ENCODE results near the gene ARID3B. TPM values are rescaled to one million over a fixed set of nuclear protein-coding genes. Genes with fewer than 3 reads are reported as not detected.

ARID3B gene
- total and polyA plus RNA-seq, 2 of the 13 experiments (the other 11 are each of a cell fraction or from before 2014, with no cell fraction given) = 5.3 to 12.8 TPM

DNA sequence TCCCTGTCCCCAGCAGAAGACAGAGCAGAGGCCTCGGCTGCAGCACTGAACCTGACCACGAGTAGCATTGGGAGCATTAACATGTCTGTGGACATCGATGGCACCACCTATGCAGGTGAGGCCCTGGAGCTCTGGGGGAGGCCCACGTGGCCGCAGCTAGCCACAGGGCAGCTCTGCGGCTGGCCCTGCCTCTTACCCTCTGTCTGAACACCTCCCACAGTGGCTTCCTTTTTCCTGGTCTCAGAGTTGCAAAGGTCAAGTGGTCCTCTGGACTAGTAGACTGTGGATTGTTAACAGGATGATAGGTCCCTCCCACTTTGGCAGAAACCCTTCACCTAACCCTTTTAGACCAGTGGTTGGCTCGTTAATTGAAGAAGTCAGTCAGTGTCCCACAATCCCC lies 52.1 kb downstream of the ARID3B start:
- Histone ChIP-seq H3K27ac (ENCODE audit: extremely low read length, insufficient read depth, low read length) (peak overlapping the region; percentile 11), H3K9me3 (ENCODE audit: low read length) (no peaks in the 10 kb centered on the region), H4K20me1 (ENCODE audit: insufficient read depth, low read length) (no peaks in the 10 kb centered on the region), H3K9ac (ENCODE audit: insufficient read depth, low read depth, low read length) (no peak overlapping the region), H3K4me3 (replicated peaks in 1 of 3; ENCODE audit: insufficient read depth in 1 of 3, low read depth in 2 of 3, low read length in 3 of 3) (no peak overlapping the region), H3K36me3 (replicated peaks in 1 of 2; ENCODE audit: control insufficient read depth in 1 of 2, insufficient read depth in 2 of 2, low read length in 2 of 2) (peaks cover 11 to 18% of the 10 kb centered on the region in 2 experiments; a peak in 3 of 5 replicates), H3K27me3 (ENCODE audit: control insufficient read depth in 1 of 2, insufficient read depth in 2 of 2, low read length in 2 of 2) (no peaks in the 10 kb centered on the region; a peak in 1 of 5 replicates), H3K79me2 (ENCODE audit: insufficient read depth, low read length) (no peaks in the 10 kb centered on the region), H3K4me2 (ENCODE audit: low read depth, low read length) (no peak overlapping the region), H2AFZ (ENCODE audit: low read length) (no peak overlapping the region), H3K4me1 (ENCODE audit: insufficient read depth, low read length) (peaks cover 22% of the 10 kb centered on the region)
- 40% methylated on average over 1 of the region's 7 CpGs for WGBS (ENCODE audit: low lambda C conversion rate)
- ChIA-PET CTCF (ENCODE audit: low intra/inter-chr PET ratio, low total read pairs) (no interaction called here), POLR2A (no interaction called here)
- no TSS peak for BruUV-seq (replicated peaks)
- intact Hi-C loops (cut with micrococcal nuclease; ENCODE audit: unreplicated experiment) (no loop called here), in situ Hi-C loops (cut with HindIII; ENCODE audit: extremely low pct_ligation_motif_present, low pct_unique_long_range_greater_than_20kb) (no loop called here)
- peak; percentile 39 for ATAC-seq
- DNase-seq (ENCODE audit: low spot score) = peak; percentile 32
- no peak for FAIRE-seq
- TF ChIP-seq TOPORS (CRISPR knock-in tag; IDR thresholded peaks at IDR 0.05) = no peak
- no peak for TF ChIP-seq ZNF761 (CRISPR knock-in tag; conservative IDR thresholded peaks at IDR 0.05)
- no peak for TF ChIP-seq ZNF367 (CRISPR knock-in tag; IDR thresholded peaks at IDR 0.05; ENCODE audit: borderline replicate concordance)
- TF ChIP-seq CHCHD3 (CRISPR knock-in tag; IDR thresholded peaks at IDR 0.05) = no peak
- no peak for TF ChIP-seq ZNF160 (CRISPR knock-in tag; IDR thresholded peaks at IDR 0.05)
- TF ChIP-seq, protein P1, sequence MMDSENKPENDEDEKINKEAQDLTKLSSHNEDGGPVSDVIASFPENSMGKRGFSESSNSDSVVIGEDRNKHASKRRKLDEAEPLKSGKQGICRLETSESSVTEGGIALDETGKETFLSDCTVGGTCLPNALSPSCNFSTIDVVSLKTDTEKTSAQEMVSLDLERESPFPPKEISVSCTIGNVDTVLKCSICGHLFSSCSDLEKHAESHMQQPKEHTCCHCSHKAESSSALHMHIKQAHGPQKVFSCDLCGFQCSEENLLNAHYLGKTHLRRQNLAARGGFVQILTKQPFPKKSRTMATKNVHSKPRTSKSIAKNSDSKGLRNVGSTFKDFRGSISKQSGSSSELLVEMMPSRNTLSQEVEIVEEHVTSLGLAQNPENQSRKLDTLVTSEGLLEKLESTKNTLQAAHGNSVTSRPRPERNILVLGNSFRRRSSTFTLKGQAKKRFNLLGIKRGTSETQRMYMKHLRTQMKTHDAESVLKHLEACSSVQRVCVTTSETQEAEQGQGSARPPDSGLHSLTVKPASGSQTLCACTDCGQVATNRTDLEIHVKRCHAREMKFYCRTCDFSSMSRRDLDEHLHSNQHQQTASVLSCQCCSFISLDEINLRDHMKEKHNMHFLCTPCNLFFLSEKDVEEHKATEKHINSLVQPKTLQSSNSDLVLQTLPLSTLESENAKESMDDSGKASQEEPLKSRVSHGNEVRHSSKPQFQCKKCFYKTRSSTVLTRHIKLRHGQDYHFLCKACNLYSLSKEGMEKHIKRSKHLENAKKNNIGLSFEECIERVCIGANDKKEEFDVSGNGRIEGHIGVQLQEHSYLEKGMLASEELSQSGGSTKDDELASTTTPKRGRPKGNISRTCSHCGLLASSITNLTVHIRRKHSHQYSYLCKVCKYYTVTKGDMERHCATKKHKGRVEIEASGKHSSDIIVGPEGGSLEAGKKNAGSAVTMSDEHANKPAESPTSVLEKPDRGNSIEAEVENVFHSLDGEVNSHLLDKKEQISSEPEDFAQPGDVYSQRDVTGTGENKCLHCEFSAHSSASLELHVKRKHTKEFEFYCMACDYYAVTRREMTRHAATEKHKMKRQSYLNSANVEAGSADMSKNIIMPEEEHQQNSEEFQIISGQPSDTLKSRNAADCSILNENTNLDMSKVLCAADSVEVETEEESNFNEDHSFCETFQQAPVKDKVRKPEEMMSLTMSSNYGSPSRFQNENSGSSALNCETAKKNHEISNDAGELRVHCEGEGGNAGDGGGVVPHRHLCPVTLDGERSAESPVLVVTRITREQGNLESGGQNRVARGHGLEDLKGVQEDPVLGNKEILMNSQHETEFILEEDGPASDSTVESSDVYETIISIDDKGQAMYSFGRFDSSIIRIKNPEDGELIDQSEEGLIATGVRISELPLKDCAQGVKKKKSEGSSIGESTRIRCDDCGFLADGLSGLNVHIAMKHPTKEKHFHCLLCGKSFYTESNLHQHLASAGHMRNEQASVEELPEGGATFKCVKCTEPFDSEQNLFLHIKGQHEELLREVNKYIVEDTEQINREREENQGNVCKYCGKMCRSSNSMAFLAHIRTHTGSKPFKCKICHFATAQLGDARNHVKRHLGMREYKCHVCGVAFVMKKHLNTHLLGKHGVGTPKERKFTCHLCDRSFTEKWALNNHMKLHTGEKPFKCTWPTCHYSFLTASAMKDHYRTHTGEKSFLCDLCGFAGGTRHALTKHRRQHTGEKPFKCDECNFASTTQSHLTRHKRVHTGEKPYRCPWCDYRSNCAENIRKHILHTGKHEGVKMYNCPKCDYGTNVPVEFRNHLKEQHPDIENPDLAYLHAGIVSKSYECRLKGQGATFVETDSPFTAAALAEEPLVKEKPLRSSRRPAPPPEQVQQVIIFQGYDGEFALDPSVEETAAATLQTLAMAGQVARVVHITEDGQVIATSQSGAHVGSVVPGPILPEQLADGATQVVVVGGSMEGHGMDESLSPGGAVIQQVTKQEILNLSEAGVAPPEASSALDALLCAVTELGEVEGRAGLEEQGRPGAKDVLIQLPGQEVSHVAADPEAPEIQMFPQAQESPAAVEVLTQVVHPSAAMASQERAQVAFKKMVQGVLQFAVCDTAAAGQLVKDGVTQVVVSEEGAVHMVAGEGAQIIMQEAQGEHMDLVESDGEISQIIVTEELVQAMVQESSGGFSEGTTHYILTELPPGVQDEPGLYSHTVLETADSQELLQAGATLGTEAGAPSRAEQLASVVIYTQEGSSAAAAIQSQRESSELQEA (CRISPR knock-in tag; IDR thresholded peaks at IDR 0.05; ENCODE audit: not compliant biosample characterization) = no peak
- TF ChIP-seq MAX (IDR thresholded peaks at IDR 0.05) = peak; percentile 50; the same call in 1 of the 2 replicates
- TF ChIP-seq, protein P2, sequence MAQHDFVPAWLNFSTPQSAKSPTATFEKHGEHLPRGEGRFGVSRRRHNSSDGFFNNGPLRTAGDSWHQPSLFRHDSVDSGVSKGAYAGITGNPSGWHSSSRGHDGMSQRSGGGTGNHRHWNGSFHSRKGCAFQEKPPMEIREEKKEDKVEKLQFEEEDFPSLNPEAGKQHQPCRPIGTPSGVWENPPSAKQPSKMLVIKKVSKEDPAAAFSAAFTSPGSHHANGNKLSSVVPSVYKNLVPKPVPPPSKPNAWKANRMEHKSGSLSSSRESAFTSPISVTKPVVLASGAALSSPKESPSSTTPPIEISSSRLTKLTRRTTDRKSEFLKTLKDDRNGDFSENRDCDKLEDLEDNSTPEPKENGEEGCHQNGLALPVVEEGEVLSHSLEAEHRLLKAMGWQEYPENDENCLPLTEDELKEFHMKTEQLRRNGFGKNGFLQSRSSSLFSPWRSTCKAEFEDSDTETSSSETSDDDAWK (CRISPR knock-in tag; IDR thresholded peaks at IDR 0.05) = no peak
- TF ChIP-seq JUNB (CRISPR knock-in tag; IDR thresholded peaks at IDR 0.05; ENCODE audit: borderline replicate concordance) = no peak
- TF ChIP-seq, protein P3, sequence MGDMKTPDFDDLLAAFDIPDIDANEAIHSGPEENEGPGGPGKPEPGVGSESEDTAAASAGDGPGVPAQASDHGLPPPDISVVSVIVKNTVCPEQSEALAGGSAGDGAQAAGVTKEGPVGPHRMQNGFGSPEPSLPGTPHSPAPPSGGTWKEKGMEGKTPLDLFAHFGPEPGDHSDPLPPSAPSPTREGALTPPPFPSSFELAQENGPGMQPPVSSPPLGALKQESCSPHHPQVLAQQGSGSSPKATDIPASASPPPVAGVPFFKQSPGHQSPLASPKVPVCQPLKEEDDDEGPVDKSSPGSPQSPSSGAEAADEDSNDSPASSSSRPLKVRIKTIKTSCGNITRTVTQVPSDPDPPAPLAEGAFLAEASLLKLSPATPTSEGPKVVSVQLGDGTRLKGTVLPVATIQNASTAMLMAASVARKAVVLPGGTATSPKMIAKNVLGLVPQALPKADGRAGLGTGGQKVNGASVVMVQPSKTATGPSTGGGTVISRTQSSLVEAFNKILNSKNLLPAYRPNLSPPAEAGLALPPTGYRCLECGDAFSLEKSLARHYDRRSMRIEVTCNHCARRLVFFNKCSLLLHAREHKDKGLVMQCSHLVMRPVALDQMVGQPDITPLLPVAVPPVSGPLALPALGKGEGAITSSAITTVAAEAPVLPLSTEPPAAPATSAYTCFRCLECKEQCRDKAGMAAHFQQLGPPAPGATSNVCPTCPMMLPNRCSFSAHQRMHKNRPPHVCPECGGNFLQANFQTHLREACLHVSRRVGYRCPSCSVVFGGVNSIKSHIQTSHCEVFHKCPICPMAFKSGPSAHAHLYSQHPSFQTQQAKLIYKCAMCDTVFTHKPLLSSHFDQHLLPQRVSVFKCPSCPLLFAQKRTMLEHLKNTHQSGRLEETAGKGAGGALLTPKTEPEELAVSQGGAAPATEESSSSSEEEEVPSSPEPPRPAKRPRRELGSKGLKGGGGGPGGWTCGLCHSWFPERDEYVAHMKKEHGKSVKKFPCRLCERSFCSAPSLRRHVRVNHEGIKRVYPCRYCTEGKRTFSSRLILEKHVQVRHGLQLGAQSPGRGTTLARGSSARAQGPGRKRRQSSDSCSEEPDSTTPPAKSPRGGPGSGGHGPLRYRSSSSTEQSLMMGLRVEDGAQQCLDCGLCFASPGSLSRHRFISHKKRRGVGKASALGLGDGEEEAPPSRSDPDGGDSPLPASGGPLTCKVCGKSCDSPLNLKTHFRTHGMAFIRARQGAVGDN (CRISPR knock-in tag; IDR thresholded peaks at IDR 0.05) = peak; percentile 56

Data from HepG2 (cell line).